Suprapubic skin (tissue), 4 donors: ENCODE measurements around the gene IL1B. TPM values are rescaled to one million over a fixed set of nuclear protein-coding genes. Genes with fewer than 3 reads are reported as not detected.

ENCODE experiments used
- DNase-seq, 2 donors: peaks; one replicate each; pipeline ENCODE4 v3.0.0-alpha.2; 2019; ENCODE audit warnings: low spot score in 2 of 2
- H3K27ac ChIP-seq: fragments of 200-600 bp; sonication (generic); one replicate; pipeline ENCODE4 v1.5.1; 2019
- H3K27me3 ChIP-seq: fragments of 200-600 bp; sonication (generic); one replicate; pipeline ENCODE4 v1.5.1; 2019
- H3K36me3 ChIP-seq: fragments of 200-600 bp; sonication (generic); one replicate; pipeline ENCODE4 v1.5.1; 2019
- H3K4me1 ChIP-seq: fragments of 200-600 bp; sonication (generic); one replicate; pipeline ENCODE4 v1.5.1; 2019
- H3K4me3 ChIP-seq: fragments of 200-600 bp; sonication (generic); one replicate; pipeline ENCODE4 v1.5.1; 2019; ENCODE audit warnings: mild to moderate bottlenecking
- H3K9me3 ChIP-seq: fragments of 200-600 bp; sonication (generic); one replicate; pipeline ENCODE4 v1.5.1; 2019
- EP300 ChIP-seq: sonication (generic); formaldehyde crosslinking; IDR thresholded peaks from one replicate; pipeline ENCODE4 v1.6.1; 2017; ENCODE audit warnings: antibody characterized with exemption
- POLR2A ChIP-seq, 2 donors: fragments of 450-650 bp; IDR thresholded peaks; one replicate each; pipeline ENCODE4 v1.6.1; 2017; ENCODE audit warnings: antibody characterized with exemption in 2 of 2, mild to moderate bottlenecking in 2 of 2, moderate library complexity in 2 of 2
- POLR2AphosphoS5 ChIP-seq, 3 donors: sonication (generic); formaldehyde crosslinking; IDR thresholded peaks; one replicate each; pipeline ENCODE4 v1.6.1; 2017; ENCODE audit warnings: antibody characterized with exemption in 3 of 3
- WGBS: methylation state at CpG from one replicate; pipeline ENCODE4 v1.1.5; 2018; 5-methylcytosine and 5-hydroxymethylcytosine counted together
- total RNA-seq, 4 donors: library from RNA; depleted of rRNA; stranded (reverse); fragments of >200 nt; gene quantifications; one replicate each; pipeline ENCODE4 v1.1.0, GENCODE V29; 2016
- TF ChIP-seq, protein P1 (sequence below), 2 donors: fragments of 200-600 bp in 1 of 2; fragments of 450-650 bp in 1 of 2; sonication (generic) in 1 of 2; IDR thresholded peaks; one replicate each; pipeline ENCODE4 v1.5.1; 2016 to 2019; ENCODE audit warnings: antibody characterized with exemption in 2 of 2, mild to moderate bottlenecking in 1 of 2, moderate library complexity in 1 of 2

Gene IL1B
- total RNA-seq, 4 donors from 2014 or later: 1.2 TPM; not detected in 3

DNA sequence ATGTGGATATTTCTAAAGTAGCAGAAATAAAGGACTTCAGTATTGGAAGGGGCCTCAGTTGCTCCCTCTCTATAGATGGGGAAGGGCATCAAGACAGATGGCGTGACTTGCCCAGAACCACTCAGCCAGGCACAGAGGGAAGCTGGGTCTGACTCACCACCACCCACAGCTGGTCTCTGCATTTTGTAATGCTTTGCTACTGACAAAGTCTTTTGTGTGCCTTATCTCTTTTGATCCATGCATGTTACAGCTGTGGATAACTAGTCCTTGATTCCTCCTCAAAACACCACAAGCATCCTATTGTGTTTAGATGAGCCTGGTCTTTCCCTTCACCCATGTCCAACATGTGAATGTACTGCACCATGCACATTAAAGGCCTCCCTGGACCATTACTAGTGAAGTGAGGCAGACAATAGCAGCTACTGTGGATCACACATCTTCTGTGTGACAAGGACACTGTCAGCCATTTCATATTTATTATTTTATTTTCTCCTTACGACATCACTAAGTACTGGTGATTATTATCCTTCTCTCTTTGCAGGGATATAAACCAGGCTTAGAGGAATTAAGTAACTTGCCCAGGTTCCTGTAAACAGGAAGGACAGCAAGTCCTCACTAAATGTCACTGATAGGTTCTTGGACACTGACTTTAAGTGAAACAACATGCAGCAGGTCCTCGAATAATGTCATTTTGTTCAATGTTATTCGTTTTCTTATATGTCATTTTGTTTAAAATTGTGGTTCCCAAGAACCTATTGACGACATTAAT, 44.8 kb upstream of the IL1B start:
- DNase-seq: no peak
- no peak overlapping the region for H3K4me3 ChIP-seq
- no peaks in the 10 kb centered on the region for H3K9me3 ChIP-seq
- H3K4me1 ChIP-seq: no peaks in the 10 kb centered on the region
- WGBS: 82% methylated on average over 5 of the region's 5 CpGs
- no peaks in the 10 kb centered on the region for H3K36me3 ChIP-seq
- TF ChIP-seq POLR2AphosphoS5 (IDR thresholded peaks at IDR 0.05): no peak
- no peak for TF ChIP-seq EP300
- no peak for TF ChIP-seq POLR2A (IDR thresholded peaks at IDR 0.05)
- TF ChIP-seq, protein P1, sequence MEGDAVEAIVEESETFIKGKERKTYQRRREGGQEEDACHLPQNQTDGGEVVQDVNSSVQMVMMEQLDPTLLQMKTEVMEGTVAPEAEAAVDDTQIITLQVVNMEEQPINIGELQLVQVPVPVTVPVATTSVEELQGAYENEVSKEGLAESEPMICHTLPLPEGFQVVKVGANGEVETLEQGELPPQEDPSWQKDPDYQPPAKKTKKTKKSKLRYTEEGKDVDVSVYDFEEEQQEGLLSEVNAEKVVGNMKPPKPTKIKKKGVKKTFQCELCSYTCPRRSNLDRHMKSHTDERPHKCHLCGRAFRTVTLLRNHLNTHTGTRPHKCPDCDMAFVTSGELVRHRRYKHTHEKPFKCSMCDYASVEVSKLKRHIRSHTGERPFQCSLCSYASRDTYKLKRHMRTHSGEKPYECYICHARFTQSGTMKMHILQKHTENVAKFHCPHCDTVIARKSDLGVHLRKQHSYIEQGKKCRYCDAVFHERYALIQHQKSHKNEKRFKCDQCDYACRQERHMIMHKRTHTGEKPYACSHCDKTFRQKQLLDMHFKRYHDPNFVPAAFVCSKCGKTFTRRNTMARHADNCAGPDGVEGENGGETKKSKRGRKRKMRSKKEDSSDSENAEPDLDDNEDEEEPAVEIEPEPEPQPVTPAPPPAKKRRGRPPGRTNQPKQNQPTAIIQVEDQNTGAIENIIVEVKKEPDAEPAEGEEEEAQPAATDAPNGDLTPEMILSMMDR (IDR thresholded peaks at IDR 0.05): no peak
- peaks cover 4% of the 10 kb centered on the region for H3K27me3 ChIP-seq
- H3K27ac ChIP-seq: no peak overlapping the region

DNA sequence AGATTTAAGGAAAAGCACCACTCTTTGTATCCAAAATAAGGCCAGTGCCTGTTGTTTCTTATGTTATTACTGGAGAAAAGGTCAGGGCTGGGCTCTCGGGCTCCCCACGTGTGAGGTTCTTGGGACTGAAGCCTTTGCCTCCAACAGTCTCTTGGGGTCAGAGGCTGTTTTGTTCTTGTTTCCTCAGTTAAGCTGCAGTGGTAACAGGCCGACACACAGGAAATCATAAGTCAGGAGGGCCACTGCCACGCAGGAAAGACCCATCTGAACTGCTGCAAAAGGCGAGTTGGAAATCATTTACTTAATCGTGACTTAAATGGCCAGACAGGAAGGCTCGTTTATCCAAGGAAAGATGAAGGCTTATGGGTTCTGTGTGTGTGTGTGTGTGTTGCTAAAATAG, 44.1 kb upstream of the IL1B start:
- Histone ChIP-seq H3K4me1 (no peaks in the 10 kb centered on the region), H3K27me3 (peaks cover 4% of the 10 kb centered on the region), H3K27ac (no peak overlapping the region), H3K4me3 (no peak overlapping the region), H3K9me3 (no peaks in the 10 kb centered on the region), H3K36me3 (no peaks in the 10 kb centered on the region)
- TF ChIP-seq, protein P1 (IDR thresholded peaks at IDR 0.05): no peak
- TF ChIP-seq POLR2AphosphoS5 (IDR thresholded peaks at IDR 0.05) (no peak), POLR2A (IDR thresholded peaks at IDR 0.05) (no peak), EP300 (no peak)
- WGBS: 76% methylated on average over 7 of the region's 7 CpGs
- DNase-seq: no peak

DNA sequence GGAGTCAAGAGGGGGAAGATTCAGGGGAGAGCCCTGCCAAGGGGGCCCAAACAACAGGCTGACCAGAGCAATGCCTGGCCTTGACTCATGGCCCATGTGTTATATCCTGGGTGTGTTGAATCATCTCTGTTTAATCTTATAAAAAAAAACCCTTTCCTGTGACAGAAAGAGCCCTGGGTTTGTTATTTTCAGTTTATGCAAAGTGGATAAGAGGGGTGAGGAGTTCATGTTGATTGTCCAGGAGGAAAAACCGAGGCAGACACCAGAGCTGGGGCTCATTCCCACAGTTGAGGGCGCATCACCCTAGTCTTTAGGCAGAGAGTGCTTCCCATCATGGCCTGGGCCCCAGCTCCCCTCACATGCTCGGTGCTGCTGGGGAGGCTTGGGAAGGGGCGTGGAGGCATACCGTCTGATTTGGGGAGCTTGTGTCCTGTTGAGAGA, 43.5 kb upstream of the IL1B start:
- Histone ChIP-seq H3K4me3 (no peak overlapping the region), H3K4me1 (no peaks in the 10 kb centered on the region), H3K36me3 (no peaks in the 10 kb centered on the region), H3K27me3 (peaks cover 4% of the 10 kb centered on the region), H3K9me3 (no peaks in the 10 kb centered on the region), H3K27ac (no peak overlapping the region)
- DNase-seq: no peak
- WGBS: 89% methylated on average over 5 of the region's 5 CpGs
- TF ChIP-seq POLR2A (IDR thresholded peaks at IDR 0.05): no peak
- TF ChIP-seq POLR2AphosphoS5 (IDR thresholded peaks at IDR 0.05): no peak
- TF ChIP-seq, protein P1 (IDR thresholded peaks at IDR 0.05): no peak
- TF ChIP-seq EP300: no peak

DNA sequence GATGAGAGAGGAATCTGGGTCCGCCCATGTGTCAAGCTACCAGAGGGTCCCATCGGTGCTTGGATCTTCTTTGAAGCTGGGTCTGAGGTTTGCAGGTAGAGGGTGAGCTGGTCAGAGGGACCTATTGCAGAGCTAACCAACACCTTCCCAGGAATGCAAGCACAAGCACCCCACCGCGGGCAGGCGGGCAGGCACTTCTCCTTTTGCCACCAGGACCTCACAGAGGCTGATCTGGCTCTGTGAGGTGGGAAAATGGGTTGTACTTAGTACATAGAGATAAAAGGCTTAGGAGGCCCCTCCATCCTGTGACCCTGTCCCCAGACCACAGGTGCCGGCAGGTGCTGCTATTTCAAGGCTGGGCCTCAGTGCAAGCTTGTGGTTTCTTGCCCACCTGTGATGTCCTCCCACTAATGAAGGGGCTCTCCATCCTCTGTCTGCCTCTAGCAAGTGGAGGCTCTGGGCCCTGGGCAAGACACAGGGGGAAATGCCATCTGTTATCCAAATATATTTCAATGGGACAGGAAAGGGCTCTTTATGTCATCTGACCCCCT, 43.0 kb upstream of the IL1B start:
- no peaks in the 10 kb centered on the region for H3K9me3 ChIP-seq
- H3K36me3 ChIP-seq: no peaks in the 10 kb centered on the region
- no peaks in the 10 kb centered on the region for H3K4me1 ChIP-seq
- WGBS: 74% methylated on average over 4 of the region's 6 CpGs
- TF ChIP-seq POLR2AphosphoS5 (IDR thresholded peaks at IDR 0.05): no peak
- no peak for TF ChIP-seq POLR2A (IDR thresholded peaks at IDR 0.05)
- TF ChIP-seq EP300: no peak
- TF ChIP-seq, protein P1 (IDR thresholded peaks at IDR 0.05): no peak
- peaks cover 4% of the 10 kb centered on the region for H3K27me3 ChIP-seq
- no peak overlapping the region for H3K27ac ChIP-seq
- DNase-seq: no peak
- H3K4me3 ChIP-seq: no peak overlapping the region

DNA sequence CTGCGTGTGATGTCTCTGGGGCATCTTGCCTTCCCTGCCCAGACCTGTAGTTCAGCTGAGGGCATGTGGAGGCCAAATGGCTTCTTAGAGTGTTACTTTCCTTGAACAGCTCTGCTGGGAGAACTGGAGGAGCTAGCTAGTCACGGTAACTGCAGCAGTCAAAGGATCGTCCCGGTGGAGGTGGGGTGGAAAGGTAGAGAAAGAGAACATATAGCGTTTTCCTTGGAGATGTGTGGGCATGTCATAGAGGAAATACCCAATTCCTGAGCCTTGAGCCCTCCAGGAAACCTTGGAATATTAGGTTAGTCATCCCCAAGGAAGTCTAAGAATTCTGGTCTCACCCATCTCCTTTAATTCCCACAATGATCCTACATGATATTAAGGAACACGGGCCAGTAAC, 40.8 kb upstream of the IL1B start:
- peaks cover 15% of the 10 kb centered on the region for H3K27me3 ChIP-seq
- DNase-seq: no peak
- no peak overlapping the region for H3K27ac ChIP-seq
- no peaks in the 10 kb centered on the region for H3K9me3 ChIP-seq
- no peak for TF ChIP-seq POLR2AphosphoS5 (IDR thresholded peaks at IDR 0.05)
- TF ChIP-seq, protein P1 (IDR thresholded peaks at IDR 0.05): no peak
- TF ChIP-seq EP300: no peak
- no peak for TF ChIP-seq POLR2A (IDR thresholded peaks at IDR 0.05)
- H3K36me3 ChIP-seq: no peaks in the 10 kb centered on the region
- no peak overlapping the region for H3K4me3 ChIP-seq
- 53% methylated on average over 6 of the region's 6 CpGs for WGBS
- H3K4me1 ChIP-seq: no peaks in the 10 kb centered on the region
